CD4-positive, CD25-positive, alpha-beta regulatory T cell (primary cell): Measurements from ENCODE around the gene ZNF618. TPM values are rescaled to one million over a fixed set of nuclear protein-coding genes. Genes with fewer than 3 reads are reported as not detected.

Source experiments
- ATAC-seq, 2 donors: fragments of 150-1000 bp; cut with Tn5 transposase; one replicate each; pipeline ENCODE4 v1.10.0; 2021; ENCODE audit warnings: low read depth in 2 of 2, moderate number of reproducible peaks in 2 of 2, moderate library complexity in 1 of 2
- DNase-seq, 3 donors: peaks; one replicate each; pipeline versions ENCODE4 v3.0.0 to v3.0.0-alpha.2; 2012 to 2022; ENCODE audit warnings: mixed read lengths in 1 of 3
- H3K27ac ChIP-seq: one replicate; pipeline ENCODE4 v1.7.0; 2013; ENCODE audit warnings: mild to moderate bottlenecking, low read length; ENCODE audit not compliant: insufficient read depth, poor library complexity, severe bottlenecking
- H3K27me3 ChIP-seq: one replicate; pipeline ENCODE4 v1.7.0; 2013; ENCODE audit warnings: low read length; ENCODE audit not compliant: control insufficient read depth, insufficient read depth
- H3K36me3 ChIP-seq: one replicate; pipeline ENCODE4 v1.7.0; 2013; ENCODE audit warnings: mild to moderate bottlenecking, low read length, moderate library complexity; ENCODE audit not compliant: control insufficient read depth, insufficient read depth
- H3K4me1 ChIP-seq: 2 replicates; pipeline ENCODE4 v1.7.0; 2013; ENCODE audit warnings: mild to moderate bottlenecking, low read length; ENCODE audit not compliant: insufficient read depth, control insufficient read depth, poor library complexity, severe bottlenecking
- H3K4me3 ChIP-seq: one replicate; pipeline ENCODE4 v1.7.0; 2013; ENCODE audit warnings: low read depth, mild to moderate bottlenecking, low read length, moderate library complexity
- H3K9me3 ChIP-seq, 2 experiments: 1 replicate in 1 of 2; 2 replicates in 1 of 2; pipeline ENCODE4 v1.7.0; 2013; ENCODE audit warnings: low read length in 2 of 2, mild to moderate bottlenecking in 1 of 2, moderate library complexity in 1 of 2; ENCODE audit not compliant: control insufficient read depth in 2 of 2
- H3K27ac Mint-ChIP-seq, 3 donors: one replicate each; pipeline ENCODE4 v1.8.0; 2020 to 2022; ENCODE audit warnings: mild to moderate bottlenecking in 3 of 3, mixed read lengths in 3 of 3, moderate library complexity in 2 of 3
- H3K27me3 Mint-ChIP-seq: one replicate; pipeline ENCODE4 v1.8.0; 2022; ENCODE audit warnings: mild to moderate bottlenecking, mixed read lengths
- H3K36me3 Mint-ChIP-seq: one replicate; pipeline ENCODE4 v1.8.0; 2020; ENCODE audit warnings: mixed read lengths
- H3K4me1 Mint-ChIP-seq, 4 donors: one replicate each; pipeline ENCODE4 v1.8.0; 2020 to 2022; ENCODE audit warnings: mixed read lengths in 4 of 4, mild to moderate bottlenecking in 1 of 4
- H3K4me3 Mint-ChIP-seq, 4 donors: one replicate each; pipeline ENCODE4 v1.8.0; 2020 to 2022; ENCODE audit warnings: mild to moderate bottlenecking in 4 of 4, mixed read lengths in 4 of 4, moderate library complexity in 3 of 4
- H3K9me3 Mint-ChIP-seq, 7 donors: one replicate each; pipeline ENCODE4 v1.8.0; 2020 to 2022; ENCODE audit warnings: mixed read lengths in 7 of 7, mild to moderate bottlenecking in 3 of 7, moderate library complexity in 2 of 7
- polyA plus RNA-seq, 4 donors: library from polyadenylated mRNA; unstranded; fragments of 300-500 nt; fragmentation: Illumina TruSeq; gene quantifications; one replicate each; pipeline ENCODE4 v1.2.3, GENCODE V29; 2021
- total RNA-seq: library from RNA; stranded (reverse); gene quantifications from one replicate; pipeline ENCODE4 v1.2.3, GENCODE V29; 2022

ZNF618 gene
- total and polyA plus RNA-seq, 5 donors from 2014 or later = 0.86 TPM; not detected in 4

DNA sequence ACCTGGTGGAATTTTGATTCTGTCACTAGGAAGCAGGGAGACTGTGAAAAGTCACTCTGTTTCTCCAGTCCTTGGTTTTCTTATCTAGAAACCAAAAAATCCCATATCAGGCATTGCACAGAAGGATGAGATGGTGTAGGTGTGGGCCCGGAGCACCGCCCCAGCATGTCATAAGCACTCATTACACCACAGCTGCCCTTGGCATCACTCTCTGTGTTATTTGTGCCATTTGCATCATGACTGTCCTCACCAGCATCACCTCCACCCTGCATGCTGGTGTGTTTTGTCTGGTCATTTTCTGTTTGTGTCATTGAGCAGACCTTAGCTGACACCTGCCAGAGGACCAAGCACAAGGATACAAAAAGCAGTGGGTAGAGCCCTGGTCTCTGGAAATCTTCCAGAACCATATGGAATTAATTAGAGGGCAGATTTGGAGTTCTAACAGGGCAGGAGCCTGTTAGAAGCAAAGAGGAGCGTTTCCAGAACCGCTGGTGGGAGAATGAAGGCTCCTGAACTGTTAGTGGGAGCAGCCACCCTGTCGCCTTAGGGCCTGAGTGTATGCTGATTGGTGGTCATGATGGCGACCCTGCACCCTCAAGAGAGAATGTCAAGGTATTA is 102.7 kb downstream of the ZNF618 start:
- ATAC-seq (no peak), DNase-seq (no peak)
- no peak overlapping the region for H3K27ac Mint-ChIP-seq
- Histone ChIP-seq H3K27ac (no peak overlapping the region), H3K4me3 (no peak overlapping the region), H3K4me1 (no peaks in the 10 kb centered on the region), H3K36me3 (no peaks in the 10 kb centered on the region), H3K9me3 (no peaks in the 10 kb centered on the region), H3K27me3 (no peaks in the 10 kb centered on the region)
- H3K4me1 Mint-ChIP-seq = no peaks in the 10 kb centered on the region
- no peak overlapping the region for H3K4me3 Mint-ChIP-seq
- H3K9me3 Mint-ChIP-seq = no peaks in the 10 kb centered on the region
- H3K27me3 Mint-ChIP-seq = no peaks in the 10 kb centered on the region
- H3K36me3 Mint-ChIP-seq = no peaks in the 10 kb centered on the region

- H3K9me3 ChIP-seq = no peaks in the 10 kb centered on the region
- H3K4me3 Mint-ChIP-seq = no peak overlapping the region
Measured at GRCh38 chr9:113979343-113980127, 103.4 kb downstream of the ZNF618 start.

GRCh38 chr9:113984639-113985380 is 108.7 kb downstream of the ZNF618 start:
- no peaks in the 10 kb centered on the region for H3K9me3 ChIP-seq
- H3K4me3 ChIP-seq = no peak overlapping the region
- H3K36me3 ChIP-seq = no peaks in the 10 kb centered on the region
- ATAC-seq = no peak
- Mint-ChIP-seq H3K4me1 (no peaks in the 10 kb centered on the region), H3K9me3 (no peaks in the 10 kb centered on the region), H3K36me3 (no peaks in the 10 kb centered on the region), H3K27me3 (no peaks in the 10 kb centered on the region), H3K27ac (peak overlapping the region in 1 of 3 donors; percentile 49), H3K4me3 (no peak overlapping the region)
- no peaks in the 10 kb centered on the region for H3K4me1 ChIP-seq
- no peak for DNase-seq
- no peaks in the 10 kb centered on the region for H3K27me3 ChIP-seq
- no peak overlapping the region for H3K27ac ChIP-seq

More at GRCh38 chr9:113979343-113980127, 103.4 kb downstream of the ZNF618 start:
- ATAC-seq = no peak
- Histone ChIP-seq H3K4me1 (no peaks in the 10 kb centered on the region), H3K27ac (no peak overlapping the region), H3K4me3 (no peak overlapping the region), H3K36me3 (no peaks in the 10 kb centered on the region), H3K27me3 (no peaks in the 10 kb centered on the region)
- DNase-seq = no peak
- Mint-ChIP-seq H3K36me3 (no peaks in the 10 kb centered on the region), H3K27me3 (no peaks in the 10 kb centered on the region), H3K9me3 (no peaks in the 10 kb centered on the region), H3K4me1 (no peaks in the 10 kb centered on the region), H3K27ac (no peak overlapping the region)

GRCh38 chr9:113985968-113986585 is 110.0 kb downstream of the ZNF618 start:
- no peak overlapping the region for H3K4me3 Mint-ChIP-seq
- ATAC-seq (no peak), DNase-seq (no peak)
- H3K9me3 ChIP-seq = no peaks in the 10 kb centered on the region
- H3K4me3 ChIP-seq = no peak overlapping the region
- no peaks in the 10 kb centered on the region for H3K27me3 ChIP-seq
- H3K9me3 Mint-ChIP-seq = no peaks in the 10 kb centered on the region
- H3K36me3 ChIP-seq = no peaks in the 10 kb centered on the region
- no peaks in the 10 kb centered on the region for H3K36me3 Mint-ChIP-seq
- H3K27me3 Mint-ChIP-seq = no peaks in the 10 kb centered on the region
- H3K27ac ChIP-seq = no peak overlapping the region
- H3K4me1 Mint-ChIP-seq = no peaks in the 10 kb centered on the region
- H3K4me1 ChIP-seq = no peaks in the 10 kb centered on the region
- H3K27ac Mint-ChIP-seq = no peak overlapping the region

DNA sequence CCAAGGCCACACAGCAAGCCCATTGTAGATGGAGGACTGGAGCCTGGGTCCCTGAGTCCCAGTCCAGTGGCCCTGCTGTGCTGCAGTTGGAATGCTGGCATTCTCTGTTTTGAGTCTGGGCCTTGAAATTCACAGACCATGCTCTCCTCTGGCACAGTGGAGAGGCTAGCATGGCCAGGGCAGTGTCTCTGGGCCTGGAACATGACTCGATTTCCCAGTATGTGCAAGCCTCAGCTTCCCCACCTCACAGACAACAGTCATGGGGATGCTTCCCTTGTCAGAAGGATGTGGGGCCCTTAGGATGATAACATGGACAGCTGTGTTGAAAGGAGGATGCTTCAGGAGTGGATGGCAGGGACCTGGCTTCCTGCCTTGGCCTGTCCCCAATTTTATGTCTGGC is 110.8 kb downstream of the ZNF618 start:
- Histone ChIP-seq H3K4me1 (no peaks in the 10 kb centered on the region), H3K9me3 (no peaks in the 10 kb centered on the region), H3K27ac (no peak overlapping the region), H3K27me3 (no peaks in the 10 kb centered on the region), H3K4me3 (no peak overlapping the region), H3K36me3 (no peaks in the 10 kb centered on the region)
- ATAC-seq (no peak), DNase-seq (no peak)
- Mint-ChIP-seq H3K9me3 (no peaks in the 10 kb centered on the region), H3K36me3 (no peaks in the 10 kb centered on the region), H3K4me3 (no peak overlapping the region), H3K27me3 (no peaks in the 10 kb centered on the region), H3K4me1 (no peaks in the 10 kb centered on the region), H3K27ac (no peak overlapping the region)

DNA sequence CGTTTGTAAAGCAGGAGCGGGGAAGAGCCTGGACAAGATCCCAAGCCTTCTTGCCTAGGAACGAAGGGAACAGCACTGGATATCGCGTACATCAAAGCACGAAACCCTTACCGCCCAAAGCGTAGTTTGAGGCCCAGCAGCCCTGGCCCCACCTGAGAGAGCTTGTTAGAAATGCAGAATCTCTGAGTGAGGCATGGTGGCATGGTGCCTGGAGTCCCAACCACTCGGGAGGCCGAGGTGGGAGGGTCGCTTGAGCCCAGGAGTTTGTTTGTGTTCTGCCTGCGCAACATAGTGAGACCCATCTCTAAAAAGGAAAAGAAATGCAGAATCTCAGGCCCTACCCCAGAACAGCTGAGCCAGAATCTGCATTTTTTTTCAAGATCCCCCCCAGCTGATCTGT is 111.4 kb downstream of the ZNF618 start:
- H3K4me3 ChIP-seq = no peak overlapping the region
- no peaks in the 10 kb centered on the region for H3K9me3 ChIP-seq
- no peaks in the 10 kb centered on the region for H3K27me3 ChIP-seq
- Mint-ChIP-seq H3K4me1 (no peaks in the 10 kb centered on the region), H3K9me3 (no peaks in the 10 kb centered on the region), H3K27ac (no peak overlapping the region), H3K4me3 (no peak overlapping the region), H3K27me3 (no peaks in the 10 kb centered on the region), H3K36me3 (no peaks in the 10 kb centered on the region)
- H3K36me3 ChIP-seq = no peaks in the 10 kb centered on the region
- H3K4me1 ChIP-seq = no peaks in the 10 kb centered on the region
- no peak for DNase-seq
- H3K27ac ChIP-seq = no peak overlapping the region
- no peak for ATAC-seq

GRCh38 chr9:113988385-113989016 is 112.4 kb downstream of the ZNF618 start:
- no peaks in the 10 kb centered on the region for H3K9me3 ChIP-seq
- H3K36me3 Mint-ChIP-seq = no peaks in the 10 kb centered on the region

More at GRCh38 chr9:113988385-113989016, 112.4 kb downstream of the ZNF618 start:
- no peak for ATAC-seq
- Histone ChIP-seq H3K4me1 (no peaks in the 10 kb centered on the region), H3K4me3 (no peak overlapping the region), H3K27ac (no peak overlapping the region), H3K27me3 (no peaks in the 10 kb centered on the region), H3K36me3 (no peaks in the 10 kb centered on the region)
- Mint-ChIP-seq H3K4me1 (no peaks in the 10 kb centered on the region), H3K27ac (no peak overlapping the region), H3K9me3 (no peaks in the 10 kb centered on the region), H3K4me3 (no peak overlapping the region), H3K27me3 (no peaks in the 10 kb centered on the region)
- no peak for DNase-seq
